Measurements from ENCODE around the gene RABAC1.

RABAC1 gene

DNA sequence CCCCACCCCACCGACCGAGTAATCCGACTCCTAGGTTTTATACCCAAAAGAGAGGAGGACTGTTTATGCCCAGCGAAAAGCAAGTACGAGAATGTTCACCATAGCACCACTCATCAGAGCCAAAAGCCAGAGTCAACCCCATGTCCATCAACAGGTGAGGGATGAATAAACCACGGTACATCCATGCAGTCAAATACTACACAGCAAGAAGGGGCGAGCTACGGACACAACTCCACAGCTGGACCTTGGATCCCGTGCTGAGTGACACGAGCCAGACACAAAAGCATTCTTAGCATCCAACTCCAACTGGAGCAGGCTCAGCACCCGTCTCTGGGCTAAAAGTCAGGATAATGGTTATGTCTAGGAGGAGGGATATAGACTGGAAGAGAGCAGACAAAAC lies 12.2 kb upstream of the RABAC1 start:
- TF ChIP-seq, protein P1, sequence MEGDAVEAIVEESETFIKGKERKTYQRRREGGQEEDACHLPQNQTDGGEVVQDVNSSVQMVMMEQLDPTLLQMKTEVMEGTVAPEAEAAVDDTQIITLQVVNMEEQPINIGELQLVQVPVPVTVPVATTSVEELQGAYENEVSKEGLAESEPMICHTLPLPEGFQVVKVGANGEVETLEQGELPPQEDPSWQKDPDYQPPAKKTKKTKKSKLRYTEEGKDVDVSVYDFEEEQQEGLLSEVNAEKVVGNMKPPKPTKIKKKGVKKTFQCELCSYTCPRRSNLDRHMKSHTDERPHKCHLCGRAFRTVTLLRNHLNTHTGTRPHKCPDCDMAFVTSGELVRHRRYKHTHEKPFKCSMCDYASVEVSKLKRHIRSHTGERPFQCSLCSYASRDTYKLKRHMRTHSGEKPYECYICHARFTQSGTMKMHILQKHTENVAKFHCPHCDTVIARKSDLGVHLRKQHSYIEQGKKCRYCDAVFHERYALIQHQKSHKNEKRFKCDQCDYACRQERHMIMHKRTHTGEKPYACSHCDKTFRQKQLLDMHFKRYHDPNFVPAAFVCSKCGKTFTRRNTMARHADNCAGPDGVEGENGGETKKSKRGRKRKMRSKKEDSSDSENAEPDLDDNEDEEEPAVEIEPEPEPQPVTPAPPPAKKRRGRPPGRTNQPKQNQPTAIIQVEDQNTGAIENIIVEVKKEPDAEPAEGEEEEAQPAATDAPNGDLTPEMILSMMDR (conservative IDR thresholded peaks at IDR 0.05; ENCODE audit: control insufficient read depth, insufficient read depth, low read depth, low read length) = no peak
- no peak for DNase-seq (ENCODE audit: low read depth)
- H3K4me3 ChIP-seq (ENCODE audit: control insufficient read depth, low read depth, low read length) = no peak overlapping the region

DNA sequence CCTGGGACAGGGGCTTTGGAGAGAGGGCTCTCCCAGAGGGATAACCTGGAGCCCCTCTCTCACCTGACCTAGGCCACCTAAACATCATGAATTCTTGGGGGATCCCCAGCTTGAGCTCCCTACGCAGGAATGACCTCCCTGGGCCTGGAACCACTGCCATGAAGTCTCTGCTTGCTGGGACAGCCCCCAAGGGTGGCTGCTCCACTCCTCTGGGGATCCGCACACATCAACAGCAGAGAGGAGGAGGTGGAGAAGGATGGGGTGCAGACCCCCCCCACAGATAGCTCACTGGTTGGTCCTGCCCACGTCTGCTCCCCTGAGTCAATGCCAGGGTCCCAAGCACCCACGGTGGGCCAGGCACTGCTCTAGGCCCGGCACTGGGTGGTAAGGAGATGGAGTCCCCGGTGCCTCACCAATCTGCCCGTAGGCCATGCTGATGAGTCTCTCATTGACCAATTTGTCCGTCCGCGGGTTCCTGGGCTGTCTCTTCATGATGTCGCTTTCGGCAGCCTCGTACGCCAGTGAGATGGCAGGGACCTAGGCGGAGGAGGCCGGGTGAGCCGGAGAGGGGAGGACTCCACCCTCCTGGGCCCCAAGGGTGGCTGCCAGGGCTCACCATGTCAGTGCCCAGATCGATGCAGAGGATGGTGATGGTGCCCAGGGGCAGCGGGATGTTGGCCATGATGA lies 10.8 kb upstream of the RABAC1 start:
- TF ChIP-seq, protein P1 (conservative IDR thresholded peaks at IDR 0.05; ENCODE audit: control insufficient read depth, insufficient read depth, low read depth, low read length) = no peak
- H3K4me3 ChIP-seq (ENCODE audit: control insufficient read depth, low read depth, low read length) = no peak overlapping the region
- DNase-seq (ENCODE audit: low read depth) = no peak

DNA sequence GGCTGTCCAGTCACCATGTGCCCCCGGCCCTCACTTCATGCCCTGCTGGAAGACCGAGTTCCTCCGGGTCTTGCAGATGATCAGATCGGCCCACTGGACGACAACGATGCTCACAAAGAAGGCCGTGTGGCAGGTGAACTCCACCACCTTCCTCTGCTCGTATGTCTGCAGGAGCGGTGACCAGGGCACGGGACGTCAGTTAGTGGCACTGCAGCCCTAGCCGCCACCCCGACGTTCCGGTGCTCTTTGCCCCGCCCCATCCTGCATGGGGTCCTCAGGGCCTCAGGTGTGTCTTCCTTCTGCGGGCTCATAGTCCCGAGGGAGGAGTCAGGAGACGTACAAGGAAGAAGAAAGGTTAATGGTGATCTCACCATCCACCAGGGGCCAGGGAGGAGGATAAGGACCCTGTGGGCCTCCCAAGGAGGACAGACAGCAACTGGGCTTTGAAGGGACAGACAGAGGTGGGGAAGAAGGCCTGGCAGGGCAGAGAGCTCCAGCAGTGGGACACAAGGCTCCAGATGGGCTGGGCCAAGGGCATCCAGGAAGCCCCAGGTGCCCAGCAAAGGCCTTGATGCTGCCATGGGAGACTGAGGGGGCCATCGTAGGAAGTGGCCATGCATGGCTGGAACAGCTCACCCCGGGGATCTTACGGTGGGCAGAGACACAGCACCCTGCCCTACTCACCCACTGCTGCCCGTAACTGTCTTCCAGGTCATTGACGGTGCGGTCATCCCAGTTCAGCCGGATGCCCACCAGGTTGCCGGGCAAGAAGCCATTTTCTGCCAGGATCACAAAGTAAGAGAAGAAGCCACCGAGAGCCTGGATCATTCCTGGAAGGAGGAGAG lies 9.9 kb upstream of the RABAC1 start:
- H3K4me3 ChIP-seq (ENCODE audit: control insufficient read depth, low read depth, low read length) = no peak overlapping the region
- TF ChIP-seq, protein P1 (conservative IDR thresholded peaks at IDR 0.05; ENCODE audit: control insufficient read depth, insufficient read depth, low read depth, low read length) = no peak
- no peak for DNase-seq (ENCODE audit: low read depth)

DNA sequence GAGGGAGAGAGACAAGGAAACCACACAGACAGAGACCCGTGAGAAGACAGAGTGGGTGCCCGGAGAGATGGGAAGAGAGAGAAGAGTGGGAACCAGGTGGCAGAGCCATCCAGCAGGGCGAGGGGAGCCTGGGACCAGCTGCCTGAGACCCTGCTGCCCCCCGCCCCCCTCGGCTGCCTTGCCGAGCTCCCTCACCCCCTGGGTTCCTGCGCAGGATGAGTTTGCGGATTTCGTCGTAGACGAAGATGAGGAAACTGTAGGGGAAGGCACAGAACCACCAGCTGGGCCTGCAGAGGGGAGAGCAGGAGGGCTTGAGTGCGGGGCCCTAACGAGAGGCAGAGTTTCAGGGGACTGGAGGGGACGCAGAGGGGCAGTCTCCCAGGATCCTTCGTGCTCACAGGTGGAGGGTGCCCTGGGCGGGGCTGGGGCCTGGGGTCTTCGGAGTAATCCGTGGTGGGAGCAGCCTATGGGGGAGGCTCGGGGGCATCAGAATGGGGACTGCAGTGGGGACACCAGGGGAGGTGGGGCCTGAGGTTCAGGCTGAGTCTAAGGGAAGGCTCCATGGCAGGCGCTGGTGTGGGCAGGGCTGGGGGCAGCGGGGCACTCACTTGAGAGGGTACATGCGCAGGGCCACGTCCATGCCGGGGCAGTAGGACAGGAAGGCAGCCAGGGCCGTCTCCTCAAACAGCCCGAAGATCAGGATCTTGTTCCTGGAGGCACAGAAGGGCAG lies 8.1 kb upstream of the RABAC1 start:
- TF ChIP-seq, protein P1 (conservative IDR thresholded peaks at IDR 0.05; ENCODE audit: control insufficient read depth, insufficient read depth, low read depth, low read length) = no peak
- no peak for DNase-seq (ENCODE audit: low read depth)
- no peak overlapping the region for H3K4me3 ChIP-seq (ENCODE audit: control insufficient read depth, low read depth, low read length)

DNA sequence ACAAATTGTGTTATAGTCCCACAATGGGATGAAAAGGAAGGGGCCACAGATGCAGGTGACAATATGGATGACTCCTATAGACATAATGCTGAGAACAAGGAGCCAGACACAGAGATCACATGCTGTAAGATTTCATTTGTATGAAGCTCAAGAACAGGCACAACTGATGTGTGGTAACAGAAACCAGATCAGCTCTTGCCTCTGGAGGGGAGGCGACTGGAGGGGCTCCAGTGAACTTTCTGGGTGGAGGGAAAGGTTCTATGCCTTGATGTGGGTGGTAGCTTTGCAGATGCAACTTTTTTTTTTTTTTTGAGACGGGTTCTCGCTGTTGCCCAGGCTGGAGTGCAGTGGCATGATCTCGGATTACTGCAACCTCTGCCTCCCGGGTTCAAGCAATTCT lies 6.0 kb upstream of the RABAC1 start:
- no peak for DNase-seq (ENCODE audit: low read depth)
- no peak overlapping the region for H3K4me3 ChIP-seq (ENCODE audit: control insufficient read depth, low read depth, low read length)
- TF ChIP-seq, protein P1 (conservative IDR thresholded peaks at IDR 0.05; ENCODE audit: control insufficient read depth, insufficient read depth, low read depth, low read length) = no peak

DNA sequence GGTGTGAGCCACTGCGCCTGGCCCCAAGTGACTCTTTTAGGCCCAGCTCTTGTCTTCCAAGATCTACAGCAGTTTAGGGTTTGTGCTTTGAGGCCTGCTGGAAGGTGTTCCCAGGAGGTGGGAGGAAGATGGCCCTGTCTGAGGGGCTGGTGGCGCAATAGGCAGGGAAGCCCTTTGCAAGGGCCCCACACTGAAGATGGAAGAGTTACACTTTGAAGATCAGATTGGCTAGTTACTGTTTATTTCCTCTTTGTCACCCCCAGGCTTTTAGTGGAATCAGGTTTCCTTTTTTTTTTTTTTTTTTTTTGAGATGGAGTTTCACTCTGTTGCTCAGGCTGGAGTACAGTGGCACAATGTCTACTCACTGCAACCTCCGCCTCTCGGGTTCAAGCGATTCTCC lies 1.9 kb upstream of the RABAC1 start:
- DNase-seq (ENCODE audit: low read depth) = no peak
- TF ChIP-seq, protein P1 (conservative IDR thresholded peaks at IDR 0.05; ENCODE audit: control insufficient read depth, insufficient read depth, low read depth, low read length) = no peak
- H3K4me3 ChIP-seq (ENCODE audit: control insufficient read depth, low read depth, low read length) = no peak overlapping the region
